Gastrocnemius medialis (tissue), 4 donors: ENCODE data around the gene PEX26.

Experiments used
- CTCF ChIP-seq, 5 experiments: fragments of 450-650 bp in 3 of 5; fragments of 200-600 bp in 2 of 5; sonication (generic) in 2 of 5; IDR thresholded peaks in 4 of 5; conservative IDR thresholded peaks in 1 of 5; 1 replicate in 4 of 5; 2 replicates in 1 of 5; pipeline ENCODE4 v1.5.1; 2016 to 2019; ENCODE audit warnings: antibody characterized with exemption in 5 of 5, mild to moderate bottlenecking in 3 of 5, moderate library complexity in 3 of 5
- POLR2A ChIP-seq, 2 donors: fragments of 450-650 bp; IDR thresholded peaks; one replicate each; pipeline ENCODE4 v1.6.1; 2017; ENCODE audit warnings: antibody characterized with exemption in 2 of 2, mild to moderate bottlenecking in 2 of 2, moderate library complexity in 2 of 2

- TF ChIP-seq POLR2A (IDR thresholded peaks at IDR 0.05): no peak
- no peak for TF ChIP-seq CTCF (IDR thresholded peaks at IDR 0.05 in 4 of 5, conservative IDR thresholded peaks at IDR 0.05 in 1 of 5)
Measured at GRCh38 chr22:18066181-18066859, 11.5 kb upstream of the PEX26 start.
